HepG2 (cell line): ENCODE results near the gene SHC1. TPM values are rescaled to one million over a fixed set of nuclear protein-coding genes. Genes with fewer than 3 reads are reported as not detected.

Experiments used
- CC2D1A ChIP-seq: sonication (generic); formaldehyde crosslinking; IDR thresholded peaks from 2 replicates; pipeline ENCODE4 v1.8.1; 2023; ENCODE audit warnings: mild to moderate bottlenecking, missing genetic modification reagents
- EEA1 ChIP-seq: sonication (generic); formaldehyde crosslinking; IDR thresholded peaks from 2 replicates; pipeline ENCODE4 v1.5.1; 2020; ENCODE audit warnings: mild to moderate bottlenecking, missing genetic modification reagents, borderline replicate concordance
- EP300 ChIP-seq, 3 experiments: sonication (generic) in 1 of 3; formaldehyde crosslinking in 1 of 3; IDR thresholded peaks; 2 replicates each; pipeline versions ENCODE4 v1.5.1 to v1.6.1; 2011 to 2020; ENCODE audit warnings: low read depth in 2 of 3, low read length in 2 of 3, borderline replicate concordance in 1 of 3, improper control_type of control experiment in 1 of 3, mild to moderate bottlenecking in 1 of 3, missing genetic modification reagents in 1 of 3, moderate library complexity in 1 of 3
- ETV6 ChIP-seq: sonication (generic); formaldehyde crosslinking; conservative IDR thresholded peaks from 2 replicates; pipeline ENCODE4 v1.4.0; 2020; ENCODE audit warnings: missing genetic modification reagents
- FLYWCH1 ChIP-seq: sonication (generic); formaldehyde crosslinking; IDR thresholded peaks from 2 replicates; pipeline ENCODE4 v1.8.1; 2023; ENCODE audit warnings: mild to moderate bottlenecking, missing genetic modification reagents
- FOXC1 ChIP-seq: sonication (generic); formaldehyde crosslinking; IDR thresholded peaks from 2 replicates; pipeline ENCODE4 v1.8.0; 2022; ENCODE audit warnings: mild to moderate bottlenecking, missing genetic modification reagents, borderline replicate concordance
- HMGA1 ChIP-seq: sonication (generic); formaldehyde crosslinking; conservative IDR thresholded peaks from 2 replicates; pipeline ENCODE4 v1.4.0; 2020; ENCODE audit warnings: missing genetic modification reagents
- IKZF4 ChIP-seq: sonication (generic); formaldehyde crosslinking; IDR thresholded peaks from 2 replicates; pipeline ENCODE4 v1.5.1; 2020; ENCODE audit warnings: borderline replicate concordance, mild to moderate bottlenecking, low read depth, missing genetic modification reagents; ENCODE audit errors: not compliant biosample characterization
- ISL2 ChIP-seq: sonication (generic); formaldehyde crosslinking; IDR thresholded peaks from 2 replicates; pipeline ENCODE4 v1.5.0; 2020; ENCODE audit warnings: missing genetic modification reagents
- KAT2B ChIP-seq: fragments of 150-350 bp; IDR thresholded peaks from 2 replicates; pipeline ENCODE4 v1.6.1; 2014; ENCODE audit warnings: low read depth, low read length, borderline replicate concordance
- PBX2 ChIP-seq: IDR thresholded peaks from 2 replicates; pipeline ENCODE4 v1.6.1; 2016; ENCODE audit warnings: control low read depth
- PRDM4 ChIP-seq: sonication (generic); formaldehyde crosslinking; IDR thresholded peaks from 2 replicates; pipeline ENCODE4 v1.9.0; 2021; ENCODE audit warnings: missing genetic modification reagents, borderline replicate concordance
- RCOR2 ChIP-seq: IDR thresholded peaks from 2 replicates; pipeline ENCODE4 v1.6.1; 2016; ENCODE audit warnings: missing biosample characterization, missing genetic modification reagents
- SALL1 ChIP-seq: sonication (generic); formaldehyde crosslinking; IDR thresholded peaks from 2 replicates; pipeline ENCODE4 v1.8.0; 2022; ENCODE audit warnings: mild to moderate bottlenecking, missing genetic modification reagents
- TERF1 ChIP-seq: sonication (generic); formaldehyde crosslinking; IDR thresholded peaks from 2 replicates; pipeline ENCODE4 v1.8.0; 2022; ENCODE audit warnings: mild to moderate bottlenecking, missing genetic modification reagents, moderate library complexity
- WIZ ChIP-seq: sonication (generic); formaldehyde crosslinking; IDR thresholded peaks from 2 replicates; pipeline ENCODE4 v1.5.1; 2020; ENCODE audit warnings: mild to moderate bottlenecking, missing genetic modification reagents
- ZNF24 ChIP-seq: fragments of 450-650 bp; IDR thresholded peaks from 2 replicates; pipeline ENCODE4 v1.6.1; 2017; ENCODE audit warnings: antibody characterized with exemption, mild to moderate bottlenecking
- ZNF251 ChIP-seq: sonication (generic); formaldehyde crosslinking; IDR thresholded peaks from 2 replicates; pipeline ENCODE4 v1.9.0; 2021; ENCODE audit warnings: mild to moderate bottlenecking, missing genetic modification reagents
- ZNF282 ChIP-seq: fragments of 450-650 bp; IDR thresholded peaks from 2 replicates; pipeline ENCODE4 v1.6.1; 2018; ENCODE audit not compliant: partially characterized antibody
- ZNF576 ChIP-seq: sonication (generic); formaldehyde crosslinking; IDR thresholded peaks from 2 replicates; pipeline ENCODE4 v1.4.0; 2020; ENCODE audit warnings: mild to moderate bottlenecking, missing genetic modification reagents
- ZNF577 ChIP-seq: sonication (generic); formaldehyde crosslinking; IDR thresholded peaks from 2 replicates; pipeline ENCODE4 v1.4.0; 2020; ENCODE audit warnings: mild to moderate bottlenecking, low read depth, missing genetic modification reagents, borderline replicate concordance
- ZNF710 ChIP-seq: sonication (generic); formaldehyde crosslinking; IDR thresholded peaks from 2 replicates; pipeline ENCODE4 v1.5.0; 2020; ENCODE audit warnings: mild to moderate bottlenecking, missing genetic modification reagents, borderline replicate concordance
- ZNF780A ChIP-seq: sonication (generic); formaldehyde crosslinking; IDR thresholded peaks from 2 replicates; pipeline ENCODE4 v1.8.0; 2022; ENCODE audit warnings: mild to moderate bottlenecking, missing genetic modification reagents, moderate library complexity
- polyA plus RNA-seq, 8 experiments: library from polyadenylated mRNA; depleted of rRNA in 3 of 8; stranded (reverse) in 7 of 8; unstranded in 1 of 8; fragments of >200 nt; fragmentation: Illumina TruSeq in 4 of 8; extraction: Trizol in 4 of 8; gene quantifications; 2 replicates each; pipeline versions ENCODE4 v1.2.1 to v1.2.3, GENCODE V29; 2011 to 2016; ENCODE audit warnings: low read depth in 4 of 8, missing spikeins in 1 of 8, mixed read lengths in 1 of 8; ENCODE audit not compliant: insufficient read depth in 1 of 8
- total RNA-seq, 5 experiments: library from RNA; depleted of rRNA; stranded (reverse); fragments of >200 nt; fragmentation: Illumina TruSeq; extraction: Trizol; gene quantifications; 2 replicates each; pipeline ENCODE4 v1.2.3, GENCODE V29; 2016; ENCODE audit warnings: low read depth in 1 of 5

Gene SHC1
- total and polyA plus RNA-seq, 2 of the 13 experiments (the other 11 are each of a cell fraction or from before 2014, with no cell fraction given) = 52.0 to 137 TPM

- no peak for TF ChIP-seq ZNF251 (CRISPR knock-in tag)
- no peak for TF ChIP-seq PBX2 (CRISPR knock-in tag)
- TF ChIP-seq ZNF24 = no peak
- no peak for TF ChIP-seq EEA1
- no peak for TF ChIP-seq PRDM4
- TF ChIP-seq CC2D1A (CRISPR knock-in tag) = no peak
- TF ChIP-seq SALL1 = peak; percentile 43
- no peak for TF ChIP-seq TERF1
- TF ChIP-seq EP300 (IDR thresholded peaks at IDR 0.05; ENCODE audit: low read depth in 2 of 2, low read length in 2 of 2) = peak in 1 of 2 experiments; percentile 40; a peak in 1 of 4 replicates
- 0 out of 2 replicates have a peak, but pooled peaks have one; percentile 5 for TF ChIP-seq EP300 (CRISPR knock-in tag; IDR thresholded peaks at IDR 0.05; ENCODE audit: borderline replicate concordance)
- no peak for TF ChIP-seq RCOR2 (CRISPR knock-in tag)
- no peak for TF ChIP-seq ETV6 (CRISPR knock-in tag)
- TF ChIP-seq FLYWCH1 (CRISPR knock-in tag) = no peak
- TF ChIP-seq KAT2B = no peak
- TF ChIP-seq ISL2 (CRISPR knock-in tag) = no peak
- no peak for TF ChIP-seq ZNF780A (CRISPR knock-in tag)
- TF ChIP-seq ZNF577 (CRISPR knock-in tag) = no peak
- TF ChIP-seq WIZ (CRISPR knock-in tag) = no peak
- no peak for TF ChIP-seq ZNF576
- no peak for TF ChIP-seq HMGA1 (CRISPR knock-in tag)
- no peak for TF ChIP-seq FOXC1 (CRISPR knock-in tag)
- TF ChIP-seq IKZF4 = no peak
- 0 out of 2 replicates have a peak, but pooled peaks have one; percentile 26 for TF ChIP-seq ZNF710
- no peak for TF ChIP-seq ZNF282
Measured at GRCh38 chr1:154970631-154971340, at the start of gene SHC1 (continued).
